SH-SY5Y (cell line): Measurements from ENCODE around the gene TTC38.

Experiments used
- GATA2 ChIP-seq: IDR thresholded peaks from 2 replicates; pipeline ENCODE4 v1.6.1; 2011; ENCODE audit warnings: mild to moderate bottlenecking, low read depth, low read length
- GATA3 ChIP-seq: IDR thresholded peaks from 2 replicates; pipeline ENCODE4 v1.6.1; 2011; ENCODE audit warnings: low read depth, mild to moderate bottlenecking, low read length, moderate library complexity

- TF ChIP-seq GATA3, result no peak
- no peak for TF ChIP-seq GATA2
Measured at GRCh38 chr22:46328797-46329196, 61.0 kb downstream of the TTC38 start.
